GM12891 (cell line): Measurements from ENCODE around the gene CCNF.

Source experiments
- POLR2A ChIP-seq: IDR thresholded peaks from 2 replicates; pipeline ENCODE4 v1.6.1; 2011; ENCODE audit warnings: low read depth, low read length, control low read depth
- POLR2AphosphoS5 ChIP-seq: IDR thresholded peaks from 2 replicates; pipeline ENCODE4 v1.6.1; 2011; ENCODE audit warnings: low read depth, low read length, control low read depth
- TAF1 ChIP-seq: IDR thresholded peaks from 2 replicates; pipeline ENCODE4 v1.6.1; 2011; ENCODE audit warnings: low read depth, low read length, control low read depth

DNA sequence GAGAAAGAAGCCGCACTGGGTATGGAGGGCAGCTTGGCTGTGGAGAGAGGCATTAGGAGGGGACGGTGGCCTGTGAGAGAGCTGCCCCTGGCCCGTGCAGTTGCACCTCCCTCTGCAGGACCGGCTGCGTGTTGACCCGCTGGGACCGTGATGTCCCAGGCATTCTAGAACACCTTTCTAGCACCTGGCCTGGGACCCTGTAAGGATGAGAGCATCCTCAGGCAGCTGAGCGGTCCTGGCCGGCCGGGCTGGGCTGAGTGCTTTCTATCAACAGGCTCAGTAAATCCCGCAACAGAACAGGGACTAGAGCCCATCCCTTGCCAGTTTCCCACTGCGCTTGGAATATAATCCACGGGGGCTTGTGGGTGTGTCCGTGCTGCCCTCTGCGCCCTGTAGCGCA lies 60.3 kb downstream of the CCNF start:
- TF ChIP-seq POLR2A: no peak
- TF ChIP-seq TAF1: no peak
- TF ChIP-seq POLR2AphosphoS5: no peak
